ENCODE measurements around the gene SP2.

DNA sequence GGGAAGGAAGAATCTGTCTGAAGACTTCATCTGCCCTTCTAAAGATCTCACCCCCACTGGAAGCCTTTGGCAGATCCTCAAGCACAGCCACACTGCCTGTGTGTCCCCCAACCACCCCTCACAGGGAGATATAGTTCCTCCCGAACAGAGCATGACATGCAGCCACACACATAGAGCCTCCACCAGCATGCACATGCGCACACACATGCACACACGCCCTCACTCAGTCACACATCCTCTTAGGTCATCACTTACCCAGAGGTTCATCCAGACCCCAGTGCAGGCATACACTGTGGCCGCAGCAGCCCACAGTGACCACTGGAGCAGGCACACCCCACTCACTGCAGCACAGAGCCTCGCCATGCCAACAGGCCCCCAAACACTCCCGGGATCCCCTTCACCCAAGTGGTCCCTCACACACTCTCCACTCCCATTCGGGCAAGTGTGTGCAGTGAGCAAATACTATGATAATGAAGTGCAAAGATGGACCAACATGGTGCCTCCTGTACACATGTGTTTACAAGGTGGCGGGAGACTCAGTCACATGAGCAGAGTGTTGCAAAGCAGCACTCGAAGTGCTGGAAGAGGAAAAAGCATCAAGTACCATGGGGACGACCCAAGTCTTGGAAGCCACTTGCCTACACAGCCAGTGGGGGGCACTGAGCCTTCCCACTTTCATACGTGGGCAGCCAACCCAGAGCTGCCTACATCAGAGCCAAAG lies 28.1 kb upstream of the SP2 start:
- TF ChIP-seq, protein P1, sequence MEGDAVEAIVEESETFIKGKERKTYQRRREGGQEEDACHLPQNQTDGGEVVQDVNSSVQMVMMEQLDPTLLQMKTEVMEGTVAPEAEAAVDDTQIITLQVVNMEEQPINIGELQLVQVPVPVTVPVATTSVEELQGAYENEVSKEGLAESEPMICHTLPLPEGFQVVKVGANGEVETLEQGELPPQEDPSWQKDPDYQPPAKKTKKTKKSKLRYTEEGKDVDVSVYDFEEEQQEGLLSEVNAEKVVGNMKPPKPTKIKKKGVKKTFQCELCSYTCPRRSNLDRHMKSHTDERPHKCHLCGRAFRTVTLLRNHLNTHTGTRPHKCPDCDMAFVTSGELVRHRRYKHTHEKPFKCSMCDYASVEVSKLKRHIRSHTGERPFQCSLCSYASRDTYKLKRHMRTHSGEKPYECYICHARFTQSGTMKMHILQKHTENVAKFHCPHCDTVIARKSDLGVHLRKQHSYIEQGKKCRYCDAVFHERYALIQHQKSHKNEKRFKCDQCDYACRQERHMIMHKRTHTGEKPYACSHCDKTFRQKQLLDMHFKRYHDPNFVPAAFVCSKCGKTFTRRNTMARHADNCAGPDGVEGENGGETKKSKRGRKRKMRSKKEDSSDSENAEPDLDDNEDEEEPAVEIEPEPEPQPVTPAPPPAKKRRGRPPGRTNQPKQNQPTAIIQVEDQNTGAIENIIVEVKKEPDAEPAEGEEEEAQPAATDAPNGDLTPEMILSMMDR (IDR thresholded peaks at IDR 0.05) = no peak
- no peak for TF ChIP-seq ZFX (IDR thresholded peaks at IDR 0.05; ENCODE audit: borderline replicate concordance)

Data from 22Rv1 (cell line).